ENCODE data around the gene ENPP1.

GRCh38 chr6:131779304-131779703 lies 28.5 kb upstream of the ENPP1 start:
- TF ChIP-seq MYC (IDR thresholded peaks at IDR 0.05; ENCODE audit: low read depth, low read length) (no peak), POLR2A (IDR thresholded peaks at IDR 0.05; ENCODE audit: low read depth, low read length) (no peak), CTCF (IDR thresholded peaks at IDR 0.05; ENCODE audit: extremely low read depth in 1 of 2, insufficient read depth in 1 of 2, low read depth in 1 of 2, low read length in 2 of 2) (no peak), JUN (IDR thresholded peaks at IDR 0.05; ENCODE audit: borderline replicate concordance, insufficient read depth, insufficient read length, low read depth) (no peak), POLR2AphosphoS5 (IDR thresholded peaks at IDR 0.05; ENCODE audit: insufficient read depth, low read depth, low read length) (no peak)
